Measurements from ENCODE around the gene FAM171A1. TPM values are rescaled to one million over a fixed set of nuclear protein-coding genes. Genes with fewer than 3 reads are reported as not detected.

The FAM171A1 gene
- total RNA-seq, 1 experiment from 2014 or later, result 26.3 TPM

GRCh38 chr10:15263657-15264323 lies 107.3 kb downstream of the FAM171A1 start:
- Histone ChIP-seq H3K36me3 (ENCODE audit: control insufficient read depth, insufficient read depth, low read length) (no peaks in the 10 kb centered on the region), H3K27me3 (replicated peaks; ENCODE audit: control insufficient read depth, insufficient read depth, low read length) (no peaks in the 10 kb centered on the region), H3K9me3 (no peaks in the 10 kb centered on the region), H3K4me3 (ENCODE audit: low read depth, low read length) (no peak overlapping the region), H3K4me1 (no peaks in the 10 kb centered on the region)
- DNase-seq, result no peak
- Mint-ChIP-seq H3K4me1 (ENCODE audit: low read depth, unreplicated experiment) (no peaks in the 10 kb centered on the region), H3K27ac (ENCODE audit: unreplicated experiment) (no peak overlapping the region), H3K27me3 (ENCODE audit: insufficient read depth, unreplicated experiment) (no peaks in the 10 kb centered on the region), H3K4me3 (ENCODE audit: unreplicated experiment) (no peak overlapping the region), H3K36me3 (ENCODE audit: insufficient read depth, unreplicated experiment) (no peaks in the 10 kb centered on the region), H3K9me3 (ENCODE audit: unreplicated experiment) (no peaks in the 10 kb centered on the region)
- no TSS peak for BruUV-seq (replicated peaks)
- CTCF ChIA-PET, result interaction anchor here (0.9 kb wide), 1 partner anchor 19 kb away, joined by 3 read pairs; no protein-coding TSS in a partner anchor
- POLR2A ChIA-PET, result no interaction called here
- TF ChIP-seq, protein P1, sequence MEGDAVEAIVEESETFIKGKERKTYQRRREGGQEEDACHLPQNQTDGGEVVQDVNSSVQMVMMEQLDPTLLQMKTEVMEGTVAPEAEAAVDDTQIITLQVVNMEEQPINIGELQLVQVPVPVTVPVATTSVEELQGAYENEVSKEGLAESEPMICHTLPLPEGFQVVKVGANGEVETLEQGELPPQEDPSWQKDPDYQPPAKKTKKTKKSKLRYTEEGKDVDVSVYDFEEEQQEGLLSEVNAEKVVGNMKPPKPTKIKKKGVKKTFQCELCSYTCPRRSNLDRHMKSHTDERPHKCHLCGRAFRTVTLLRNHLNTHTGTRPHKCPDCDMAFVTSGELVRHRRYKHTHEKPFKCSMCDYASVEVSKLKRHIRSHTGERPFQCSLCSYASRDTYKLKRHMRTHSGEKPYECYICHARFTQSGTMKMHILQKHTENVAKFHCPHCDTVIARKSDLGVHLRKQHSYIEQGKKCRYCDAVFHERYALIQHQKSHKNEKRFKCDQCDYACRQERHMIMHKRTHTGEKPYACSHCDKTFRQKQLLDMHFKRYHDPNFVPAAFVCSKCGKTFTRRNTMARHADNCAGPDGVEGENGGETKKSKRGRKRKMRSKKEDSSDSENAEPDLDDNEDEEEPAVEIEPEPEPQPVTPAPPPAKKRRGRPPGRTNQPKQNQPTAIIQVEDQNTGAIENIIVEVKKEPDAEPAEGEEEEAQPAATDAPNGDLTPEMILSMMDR (IDR thresholded peaks at IDR 0.05; ENCODE audit: insufficient read depth in 1 of 2, low read depth in 1 of 2, low read length in 1 of 2, severe bottlenecking in 1 of 2, unreplicated experiment in 1 of 2), result no peak
- intact Hi-C loops (cut with micrococcal nuclease; ENCODE audit: unreplicated experiment), result loop anchor here (2.0 kb wide), 2 partner anchors 107 to 155 kb away; partner anchors contain the start of gene FAM171A1

DNA sequence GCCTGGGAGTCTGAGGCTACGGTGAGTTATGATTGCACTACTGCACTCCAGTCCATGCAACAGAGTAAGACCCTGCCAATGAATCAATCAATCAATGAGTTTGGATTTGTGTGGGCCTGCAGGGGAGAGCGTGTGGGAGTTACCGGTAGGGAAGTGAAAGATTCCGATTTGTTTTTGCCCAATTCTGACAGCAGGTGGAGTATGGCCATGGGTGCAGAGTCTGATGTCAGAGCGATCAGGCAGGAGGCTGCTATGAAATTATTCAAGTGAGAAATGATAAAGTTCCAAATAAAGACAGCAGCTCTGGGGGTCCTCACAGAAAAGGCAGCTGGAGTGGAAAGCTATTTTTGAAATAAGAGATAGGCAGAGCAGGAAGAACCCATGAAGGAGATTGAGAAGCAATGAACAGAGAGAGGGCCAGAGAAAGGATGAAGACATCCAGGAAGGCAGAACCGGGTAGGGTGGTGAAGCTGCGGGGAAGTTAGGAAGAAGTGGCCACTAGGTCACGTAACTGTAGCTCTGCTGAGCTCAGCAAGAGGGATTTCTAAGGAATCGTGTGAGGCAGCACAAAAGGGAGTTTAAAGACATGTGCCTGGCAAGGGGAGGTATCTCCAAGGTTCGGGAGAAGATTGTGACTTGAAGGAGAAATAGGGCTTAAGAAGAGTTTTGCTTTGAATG lies 108.9 kb downstream of the FAM171A1 start:
- Mint-ChIP-seq H3K36me3 (ENCODE audit: insufficient read depth, unreplicated experiment) (no peaks in the 10 kb centered on the region), H3K27ac (ENCODE audit: unreplicated experiment) (no peak overlapping the region), H3K9me3 (ENCODE audit: unreplicated experiment) (no peaks in the 10 kb centered on the region), H3K4me1 (ENCODE audit: low read depth, unreplicated experiment) (no peaks in the 10 kb centered on the region), H3K27me3 (ENCODE audit: insufficient read depth, unreplicated experiment) (no peaks in the 10 kb centered on the region), H3K4me3 (ENCODE audit: unreplicated experiment) (no peak overlapping the region)
- intact Hi-C loops (cut with micrococcal nuclease; ENCODE audit: unreplicated experiment), result loop anchor here (2.0 kb wide), 2 partner anchors 109 to 157 kb away; partner anchors contain the start of gene FAM171A1
- DNase-seq, result peak in 1 of 2 experiments; percentile 51
- Histone ChIP-seq H3K4me1 (no peaks in the 10 kb centered on the region), H3K27me3 (replicated peaks; ENCODE audit: control insufficient read depth, insufficient read depth, low read length) (no peaks in the 10 kb centered on the region), H3K4me3 (ENCODE audit: low read depth, low read length) (no peak overlapping the region), H3K9me3 (no peaks in the 10 kb centered on the region), H3K36me3 (ENCODE audit: control insufficient read depth, insufficient read depth, low read length) (no peaks in the 10 kb centered on the region)
- TF ChIP-seq, protein P1 (IDR thresholded peaks at IDR 0.05; ENCODE audit: insufficient read depth in 1 of 2, low read depth in 1 of 2, low read length in 1 of 2, severe bottlenecking in 1 of 2, unreplicated experiment in 1 of 2), result peak; percentile 58 to 69
- ChIA-PET POLR2A (interaction anchor here (0.6 kb wide), 1 partner anchor 305 kb away, joined by 3 read pairs; no protein-coding TSS in a partner anchor), CTCF (interaction anchor here (0.8 to 1.2 kb wide), 3 partner anchors 10 to 109 kb away, joined by 3 to 14 read pairs (median 3); partner anchors contain the start of gene FAM171A1)
- no TSS peak for BruUV-seq (replicated peaks)

GRCh38 chr10:15259136-15259535 lies 112.0 kb downstream of the FAM171A1 start:
- CTCF ChIA-PET, result no interaction called here
- Histone ChIP-seq H3K4me3 (ENCODE audit: low read depth, low read length) (no peak overlapping the region), H3K36me3 (ENCODE audit: control insufficient read depth, insufficient read depth, low read length) (no peaks in the 10 kb centered on the region), H3K4me1 (no peaks in the 10 kb centered on the region), H3K9me3 (no peaks in the 10 kb centered on the region), H3K27me3 (replicated peaks; ENCODE audit: control insufficient read depth, insufficient read depth, low read length) (no peaks in the 10 kb centered on the region)
- Mint-ChIP-seq H3K4me3 (ENCODE audit: unreplicated experiment) (no peak overlapping the region), H3K27me3 (ENCODE audit: insufficient read depth, unreplicated experiment) (no peaks in the 10 kb centered on the region), H3K36me3 (ENCODE audit: insufficient read depth, unreplicated experiment) (no peaks in the 10 kb centered on the region), H3K27ac (ENCODE audit: unreplicated experiment) (no peak overlapping the region), H3K4me1 (ENCODE audit: low read depth, unreplicated experiment) (no peaks in the 10 kb centered on the region), H3K9me3 (ENCODE audit: unreplicated experiment) (no peaks in the 10 kb centered on the region)
- intact Hi-C loops (cut with micrococcal nuclease; ENCODE audit: unreplicated experiment), result no loop called here
- TF ChIP-seq, protein P1 (IDR thresholded peaks at IDR 0.05; ENCODE audit: insufficient read depth in 1 of 2, low read depth in 1 of 2, low read length in 1 of 2, severe bottlenecking in 1 of 2, unreplicated experiment in 1 of 2), result no peak
- POLR2A ChIA-PET, result no interaction called here
- BruUV-seq (replicated peaks), result no TSS peak
- no peak for DNase-seq
